AG04449 (cell line): ENCODE data around the gene USP36.

ENCODE experiments used
- CTCF ChIA-PET: fragments of 350-600 bp; formaldehyde crosslinking; extraction: SDS; loops from one replicate; lab custom pipeline; 2021; ENCODE audit warnings: antibody characterized with exemption; lab: Yijun Ruan, JAX
- POLR2A ChIA-PET: fragments of 400-600, 350-600 bp; formaldehyde crosslinking; extraction: SDS; loops from one replicate; lab custom pipeline; 2020; ENCODE audit warnings: antibody characterized with exemption, inconsistent platforms; lab: Yijun Ruan, JAX
- DNase-seq: peaks from one replicate; pipeline ENCODE4 v3.0.0-alpha.2; 2010; ENCODE audit warnings: low read depth, low spot score
- H3K4me3 ChIP-seq: 2 replicates; pipeline ENCODE4 v1.5.1; 2011; ENCODE audit warnings: low read depth, mild to moderate bottlenecking, control low read depth, low read length
- TF ChIP-seq, protein P1 (sequence below): IDR thresholded peaks from one replicate; pipeline ENCODE4 v1.5.1; 2011; ENCODE audit warnings: mild to moderate bottlenecking, moderate library complexity, low read length, control low read depth, inconsistent platforms; ENCODE audit not compliant: insufficient read depth; ENCODE audit errors: missing control alignments

USP36 gene

DNA sequence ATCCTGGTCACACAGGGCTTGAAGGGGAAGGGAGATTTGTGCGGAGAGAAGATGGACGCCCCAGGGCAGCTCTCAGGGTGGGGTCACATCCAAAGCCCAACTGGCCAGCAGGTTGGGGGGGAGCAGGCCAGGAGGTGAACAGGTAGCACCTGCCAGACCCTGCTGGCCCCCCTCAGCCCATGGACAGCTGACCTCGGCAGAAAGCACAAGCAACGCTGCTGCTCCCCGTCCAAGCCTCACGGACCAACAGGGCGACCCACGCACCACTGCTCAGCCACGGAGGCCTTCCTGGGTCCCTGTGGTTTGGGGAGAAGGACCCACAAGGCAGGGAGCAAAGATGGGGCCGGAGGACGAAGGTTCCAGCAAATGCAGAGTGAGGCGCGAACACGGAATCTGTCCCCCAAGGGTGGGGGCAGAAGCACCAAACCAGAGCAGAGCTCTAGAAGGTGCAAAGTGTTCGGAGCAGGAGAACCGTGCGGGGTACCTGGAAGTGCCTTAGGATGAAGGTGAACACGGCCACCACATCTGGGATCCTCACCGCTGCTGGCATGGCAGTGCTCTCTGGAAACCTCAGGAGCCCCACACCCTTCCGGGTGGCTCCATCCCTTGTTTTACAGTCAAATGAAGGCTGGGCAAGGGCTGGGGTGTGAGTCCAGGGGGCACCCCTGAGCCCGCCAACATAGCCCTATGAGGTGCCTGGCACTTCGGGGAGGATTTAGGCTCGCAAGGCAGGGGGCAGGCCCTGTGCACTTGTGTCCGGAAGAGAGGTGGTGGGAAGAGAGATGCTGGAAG lies 44.5 kb upstream of the USP36 start:
- H3K4me3 ChIP-seq, result no peak overlapping the region
- POLR2A ChIA-PET, result no interaction called here
- TF ChIP-seq, protein P1, sequence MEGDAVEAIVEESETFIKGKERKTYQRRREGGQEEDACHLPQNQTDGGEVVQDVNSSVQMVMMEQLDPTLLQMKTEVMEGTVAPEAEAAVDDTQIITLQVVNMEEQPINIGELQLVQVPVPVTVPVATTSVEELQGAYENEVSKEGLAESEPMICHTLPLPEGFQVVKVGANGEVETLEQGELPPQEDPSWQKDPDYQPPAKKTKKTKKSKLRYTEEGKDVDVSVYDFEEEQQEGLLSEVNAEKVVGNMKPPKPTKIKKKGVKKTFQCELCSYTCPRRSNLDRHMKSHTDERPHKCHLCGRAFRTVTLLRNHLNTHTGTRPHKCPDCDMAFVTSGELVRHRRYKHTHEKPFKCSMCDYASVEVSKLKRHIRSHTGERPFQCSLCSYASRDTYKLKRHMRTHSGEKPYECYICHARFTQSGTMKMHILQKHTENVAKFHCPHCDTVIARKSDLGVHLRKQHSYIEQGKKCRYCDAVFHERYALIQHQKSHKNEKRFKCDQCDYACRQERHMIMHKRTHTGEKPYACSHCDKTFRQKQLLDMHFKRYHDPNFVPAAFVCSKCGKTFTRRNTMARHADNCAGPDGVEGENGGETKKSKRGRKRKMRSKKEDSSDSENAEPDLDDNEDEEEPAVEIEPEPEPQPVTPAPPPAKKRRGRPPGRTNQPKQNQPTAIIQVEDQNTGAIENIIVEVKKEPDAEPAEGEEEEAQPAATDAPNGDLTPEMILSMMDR, result no peak
- no peak for DNase-seq
- CTCF ChIA-PET, result interaction anchor here (2.2 to 6.4 kb wide), 3 partner anchors 19 to 86 kb away, joined by 5 to 26 read pairs (median 15); no protein-coding TSS in a partner anchor

DNA sequence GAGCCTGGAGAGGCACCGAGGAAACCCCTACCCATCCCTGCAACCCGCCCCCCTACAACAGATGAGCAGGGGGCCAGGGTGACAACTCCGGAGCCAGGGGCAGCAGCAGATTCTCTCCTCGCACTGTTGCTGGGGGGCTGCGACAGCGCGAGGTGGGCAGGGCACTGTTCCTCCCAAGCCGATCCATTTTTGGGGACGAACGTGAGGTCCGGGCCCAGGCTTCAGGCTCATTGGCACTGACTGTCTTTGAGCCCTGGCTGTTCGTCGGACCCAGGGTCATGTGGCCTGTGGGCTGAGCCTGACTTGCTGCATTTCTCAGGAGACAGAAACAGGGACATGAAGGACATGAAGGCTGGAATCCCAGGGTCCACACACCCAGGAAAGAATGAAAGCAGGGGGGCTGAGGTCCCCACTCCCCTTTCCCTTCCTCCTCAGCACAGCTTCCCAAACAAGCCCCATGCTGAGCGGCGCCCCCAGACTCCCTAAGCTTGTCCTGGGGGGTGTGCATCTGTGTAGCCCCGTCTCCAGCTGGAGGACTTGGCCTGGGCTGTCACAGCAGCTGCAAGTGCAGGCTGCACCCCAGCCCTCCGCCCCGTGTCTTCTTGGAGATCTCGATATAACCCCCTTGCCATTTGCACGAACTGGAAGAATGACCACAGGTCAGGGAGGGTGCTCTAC lies 43.7 kb upstream of the USP36 start:
- no peak for DNase-seq
- ChIA-PET CTCF (interaction anchor here (2.2 to 6.4 kb wide), 3 partner anchors 18 to 86 kb away, joined by 5 to 26 read pairs (median 15); no protein-coding TSS in a partner anchor), POLR2A (interaction anchor here (0.7 to 1.4 kb wide), 4 partner anchors 37 to 55 kb away, joined by 3 to 7 read pairs (median 5); no protein-coding TSS in a partner anchor)
- H3K4me3 ChIP-seq, result peak overlapping the region; percentile 44
- TF ChIP-seq, protein P1, result no peak

DNA sequence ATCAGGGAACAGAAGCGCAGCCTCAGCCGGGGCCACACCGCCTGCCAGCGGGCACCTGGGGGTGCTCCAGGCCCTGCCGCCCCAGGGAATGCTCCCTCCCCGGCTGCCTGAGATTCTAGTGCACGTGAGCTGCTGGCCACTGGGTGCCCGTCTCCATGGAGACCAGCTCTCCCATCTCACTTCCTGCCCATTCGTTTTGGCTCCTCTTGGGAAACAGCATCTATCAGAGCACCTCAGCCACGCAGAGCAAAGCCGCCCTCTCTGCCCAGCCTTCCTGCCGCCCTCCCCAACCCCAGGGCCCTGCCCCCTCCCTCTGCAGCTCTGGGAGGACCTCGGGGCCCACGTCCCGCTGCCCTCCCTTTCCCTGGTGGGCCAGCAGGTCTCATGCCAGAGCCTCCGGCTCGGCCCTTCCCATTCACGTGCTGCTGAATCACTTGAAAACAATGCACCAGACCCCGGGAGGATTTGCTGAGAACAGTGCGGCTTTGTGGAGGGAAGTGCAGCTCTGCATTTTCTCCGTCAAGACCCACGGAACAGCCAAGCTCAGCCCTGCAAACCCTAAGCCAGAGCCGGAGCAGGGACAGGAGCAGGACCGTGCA lies 43.0 kb upstream of the USP36 start:
- CTCF ChIA-PET, result interaction anchor here (2.2 to 6.4 kb wide), 3 partner anchors 18 to 87 kb away, joined by 5 to 26 read pairs (median 15); no protein-coding TSS in a partner anchor

DNA sequence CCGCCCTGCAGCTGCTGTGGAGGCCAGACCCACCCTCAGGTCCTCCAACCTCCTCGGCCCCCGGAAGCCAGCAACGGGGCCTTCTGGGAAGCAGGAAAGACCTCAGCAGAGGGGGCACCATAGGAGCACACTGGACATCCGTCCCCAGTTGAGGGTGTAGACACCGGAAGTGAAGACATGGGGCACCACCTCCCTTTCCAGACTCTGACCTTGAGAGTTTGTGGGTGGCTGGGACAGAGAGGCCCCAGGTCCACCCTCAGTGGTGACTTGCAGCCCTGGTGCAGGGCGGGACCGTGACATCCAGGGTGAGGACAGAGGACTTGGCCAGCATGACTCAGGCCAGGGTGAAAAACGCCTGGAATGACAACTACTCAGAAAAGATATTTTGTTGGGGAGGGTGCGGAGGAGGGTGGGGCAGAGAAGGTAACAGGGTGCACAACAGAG lies 42.5 kb upstream of the USP36 start:
- ChIA-PET POLR2A (interaction anchor here (0.7 to 1.7 kb wide), 6 partner anchors 21 to 56 kb away, joined by 3 to 7 read pairs (median 4); no protein-coding TSS in a partner anchor), CTCF (interaction anchor here (6.4 kb wide), 1 partner anchor 17 kb away, joined by 26 read pairs; no protein-coding TSS in a partner anchor)
- peak overlapping the region; percentile 29 for H3K4me3 ChIP-seq
- TF ChIP-seq, protein P1, result no peak
- DNase-seq, result peak; percentile 50

More for the DNA sequence above, 43.0 kb upstream of the USP36 start:
- POLR2A ChIA-PET, result interaction anchor here (0.7 to 1.7 kb wide), 5 partner anchors 21 to 55 kb away, joined by 3 to 7 read pairs (median 5); no protein-coding TSS in a partner anchor
- H3K4me3 ChIP-seq, result peak overlapping the region; percentile 44
- peak; percentile 75 for DNase-seq
- TF ChIP-seq, protein P1, result no peak

DNA sequence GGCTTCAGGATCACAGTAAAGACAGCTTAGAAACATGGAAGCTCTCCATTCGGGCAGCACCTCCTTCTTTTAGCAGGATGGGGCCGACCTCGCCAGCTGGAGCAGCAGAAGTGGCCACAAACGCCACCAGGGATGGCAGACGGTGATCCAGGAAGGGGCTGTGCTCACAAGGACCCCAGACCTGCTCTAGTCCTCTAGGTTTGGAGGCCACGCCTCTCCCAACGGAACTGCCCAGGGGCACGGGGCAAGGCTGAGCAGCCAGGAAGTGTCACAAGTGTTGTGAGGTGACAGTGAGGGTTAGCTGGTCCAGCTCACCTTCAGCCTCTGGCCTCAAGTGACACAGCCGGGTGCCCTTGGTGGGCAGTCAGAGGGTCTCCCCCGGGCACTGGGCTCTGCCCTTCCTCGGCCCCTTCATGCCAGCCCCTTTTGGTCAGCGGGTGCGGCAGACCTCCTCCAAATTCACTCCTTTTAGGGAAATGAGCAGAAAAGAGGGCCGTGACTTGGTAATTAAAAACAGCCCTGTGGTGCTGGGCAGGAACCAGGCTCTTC lies 42.0 kb upstream of the USP36 start:
- no peak for DNase-seq
- TF ChIP-seq, protein P1, result no peak
- H3K4me3 ChIP-seq, result no peak overlapping the region; the same call in 1 of the 2 replicates
- ChIA-PET POLR2A (interaction anchor here (1.2 to 1.7 kb wide), 2 partner anchors 20 to 53 kb away, joined by 3 to 4 read pairs; no protein-coding TSS in a partner anchor), CTCF (interaction anchor here (1.3 to 6.4 kb wide), 4 partner anchors 11 to 89 kb away, joined by 3 to 26 read pairs (median 7); no protein-coding TSS in a partner anchor)
